HCT116 (cell line): Measurements from ENCODE around the gene PRKN. TPM values are rescaled to one million over a fixed set of nuclear protein-coding genes. Genes with fewer than 3 reads are reported as not detected.

ENCODE experiments used
- ATAC-seq: fragments of 200-7000 bp; cut with Tn5 transposase; 2 replicates; pipeline ENCODE4 v1.9.1; 2020; ENCODE audit warnings: mild to moderate bottlenecking, moderate library complexity
- BruUV-seq: library from RNA; stranded (reverse); fragments of 400-500 nt; replicated peaks from 2 replicates; lab custom pipeline; 2021; lab: Mats Ljungman, UMichigan
- CTCF ChIA-PET: fragments of 300-600 bp; sonication (Branson Sonifier 250); formaldehyde crosslinking; loops from one replicate; lab custom pipeline; 2021; ENCODE audit warnings: antibody characterized with exemption; lab: Charles Lee
- POLR2A ChIA-PET: fragments of 300-600, 350-600 bp; sonication (Branson Sonifier 250); formaldehyde crosslinking; loops from one replicate; lab custom pipeline; 2021; ENCODE audit warnings: antibody characterized with exemption; lab: Charles Lee
- RAD21 ChIA-PET, 2 experiments: fragments of 300-600 bp; sonication (Branson Sonifier 250); formaldehyde crosslinking; loops; one replicate each; lab custom pipeline; 2023; ENCODE audit warnings: low total read pairs in 2 of 2; ENCODE audit not compliant: uncharacterized antibody in 2 of 2, unreplicated experiment in 2 of 2, low non-redundant PET in 1 of 2; lab: Charles Lee
- DNase-seq: peaks from one replicate; pipeline ENCODE4 v3.0.0-alpha.2; 2010; ENCODE audit warnings: low read depth, low spot score
- H2AFZ ChIP-seq: fragments of 200-600 bp; shearing (Covaris generic), sonication (generic); 2 replicates; pipeline ENCODE4 v1.6.1; 2017; ENCODE audit warnings: low read depth, mixed run types, mixed read lengths, antibody characterized with exemption, low read length; ENCODE audit not compliant: poor library complexity, severe bottlenecking
- H3K27ac ChIP-seq: 2 replicates; pipeline ENCODE4 v1.5.1; 2012; ENCODE audit warnings: low read depth, low read length
- H3K27me3 ChIP-seq: fragments of 200-600 bp; sonication (generic); 2 replicates; pipeline ENCODE4 v1.6.1; 2016; ENCODE audit warnings: mixed run types, low read length, mixed read lengths; ENCODE audit not compliant: insufficient read depth
- H3K36me3 ChIP-seq, 2 experiments: fragments of 200-500 bp in 1 of 2; fragments of 200-600 bp in 1 of 2; sonication (Bioruptor generic) in 1 of 2; sonication (generic) in 1 of 2; 2 replicates each; pipeline versions ENCODE4 v1.5.1 to v1.6.1; 2014 to 2016; ENCODE audit warnings: low read length in 2 of 2, inconsistent platforms in 1 of 2, mixed read lengths in 1 of 2, mixed run types in 1 of 2; ENCODE audit not compliant: insufficient read depth in 2 of 2, control insufficient read depth in 1 of 2
- H3K4me1 ChIP-seq, 2 experiments: fragments of 200-600 bp in 1 of 2; sonication (generic) in 1 of 2; 2 replicates each; pipeline versions ENCODE4 v1.5.1 to v1.6.1; 2012 to 2017; ENCODE audit warnings: low read length in 2 of 2, inconsistent platforms in 1 of 2, mild to moderate bottlenecking in 1 of 2, mixed read lengths in 1 of 2, mixed run types in 1 of 2, moderate library complexity in 1 of 2; ENCODE audit not compliant: insufficient read depth in 2 of 2, control insufficient read depth in 1 of 2
- H3K4me2 ChIP-seq: fragments of 200-600 bp; sonication (generic); 2 replicates; pipeline ENCODE4 v1.6.1; 2017; ENCODE audit warnings: mixed run types, low read length, mixed read lengths
- H3K4me3 ChIP-seq, 2 experiments: fragments of 200-600 bp in 1 of 2; sonication (generic) in 1 of 2; replicated peaks in 1 of 2; 2 replicates each; pipeline ENCODE4 v1.5.1; 2011 to 2016; ENCODE audit warnings: low read length in 2 of 2, control low read depth in 1 of 2, low read depth in 1 of 2, mild to moderate bottlenecking in 1 of 2, mixed read lengths in 1 of 2, mixed run types in 1 of 2
- H3K79me2 ChIP-seq: fragments of 200-600 bp; sonication (generic); 2 replicates; pipeline ENCODE4 v1.6.1; 2017; ENCODE audit warnings: mild to moderate bottlenecking, mixed run types, low read length, moderate library complexity, mixed read lengths; ENCODE audit not compliant: insufficient read depth
- H3K9ac ChIP-seq: fragments of 200-600 bp; sonication (generic); 2 replicates; pipeline ENCODE4 v1.6.1; 2016; ENCODE audit warnings: low read length, mixed read lengths
- H3K9me2 ChIP-seq: fragments of 200-600 bp; sonication (generic), shearing (Covaris generic); 2 replicates; pipeline ENCODE4 v1.6.1; 2017; ENCODE audit warnings: mixed run types, mild to moderate bottlenecking, moderate library complexity; ENCODE audit not compliant: insufficient read depth
- H3K9me3 ChIP-seq, 2 experiments: fragments of 200-500 bp in 1 of 2; fragments of 200-600 bp in 1 of 2; sonication (Bioruptor generic) in 1 of 2; sonication (generic) in 1 of 2; 2 replicates each; pipeline ENCODE4 v1.6.1; 2014 to 2017; ENCODE audit warnings: low read length in 2 of 2, mixed read lengths in 2 of 2, inconsistent platforms in 1 of 2, low read depth in 1 of 2, mild to moderate bottlenecking in 1 of 2, mixed run types in 1 of 2, moderate library complexity in 1 of 2; ENCODE audit not compliant: control insufficient read depth in 1 of 2, insufficient read depth in 1 of 2
- H4K20me1 ChIP-seq: fragments of 200-600 bp; sonication (generic), shearing (Covaris generic); 2 replicates; pipeline ENCODE4 v1.6.1; 2017; ENCODE audit warnings: mixed run types, mild to moderate bottlenecking, moderate library complexity; ENCODE audit not compliant: insufficient read depth
- ATF3 ChIP-seq: IDR thresholded peaks from 2 replicates; pipeline ENCODE4 v1.6.1; 2012
- CBX3 ChIP-seq: IDR thresholded peaks from 2 replicates; pipeline ENCODE4 v1.6.1; 2012; ENCODE audit warnings: low read depth
- CEBPB ChIP-seq: IDR thresholded peaks from 2 replicates; pipeline ENCODE4 v1.6.1; 2012; ENCODE audit warnings: low read depth
- EGR1 ChIP-seq: IDR thresholded peaks from 2 replicates; pipeline ENCODE4 v1.6.1; 2012; ENCODE audit warnings: low read depth
- EZH2phosphoT487 ChIP-seq: fragments of 200-600 bp; IDR thresholded peaks from 2 replicates; pipeline ENCODE4 v1.6.1; 2018; ENCODE audit warnings: antibody characterized with exemption, borderline replicate concordance
- FOSL1 ChIP-seq: IDR thresholded peaks from 2 replicates; pipeline ENCODE4 v1.6.1; 2012; ENCODE audit warnings: low read depth
- JUND ChIP-seq: IDR thresholded peaks from 2 replicates; pipeline ENCODE4 v1.6.1; 2012
- POLR2AphosphoS5 ChIP-seq: IDR thresholded peaks from 2 replicates; pipeline ENCODE4 v1.6.1; 2011; ENCODE audit warnings: mild to moderate bottlenecking, low read depth, low read length, moderate library complexity
- SIN3A ChIP-seq: IDR thresholded peaks from 2 replicates; pipeline ENCODE4 v1.6.1; 2012; ENCODE audit warnings: low read depth
- SP1 ChIP-seq: IDR thresholded peaks from 2 replicates; pipeline ENCODE4 v1.6.1; 2012; ENCODE audit warnings: low read depth
- SRF ChIP-seq: IDR thresholded peaks from 2 replicates; pipeline ENCODE4 v1.6.1; 2012; ENCODE audit warnings: low read depth
- YY1 ChIP-seq: IDR thresholded peaks from 2 replicates; pipeline ENCODE4 v1.6.1; 2011; ENCODE audit warnings: low read length, low read depth, moderate library complexity, mild to moderate bottlenecking; ENCODE audit not compliant: insufficient replicate concordance; ENCODE audit errors: extremely low read depth
- ZNF274 ChIP-seq: fragments of 200-500 bp; sonication (Bioruptor generic); IDR thresholded peaks from 2 replicates; pipeline ENCODE4 v1.6.1; 2014; ENCODE audit warnings: mild to moderate bottlenecking, low read depth, low read length, inconsistent platforms
- intact Hi-C: fragments of 100-400 bp; cut with micrococcal nuclease; formaldehyde crosslinking; loops from 2 replicates; pipeline ENCODE4 v1.10.0; 2022
- total RNA-seq: library from RNA; stranded (reverse); gene quantifications from one replicate; pipeline ENCODE4 v1.2.1, GENCODE V29; 2021; ENCODE audit not compliant: unreplicated experiment
- TF ChIP-seq, protein P1 (sequence below): IDR thresholded peaks from 2 replicates; pipeline ENCODE4 v1.6.1; 2012
- TF ChIP-seq, protein P2 (sequence below), 3 experiments: fragments of 200-600 bp in 1 of 3; sonication (generic) in 1 of 3; IDR thresholded peaks in 2 of 3; conservative IDR thresholded peaks in 1 of 3; 2 replicates each; pipeline ENCODE4 v1.5.1; 2012 to 2017; ENCODE audit warnings: low read depth in 2 of 3, low read length in 2 of 3, antibody characterized with exemption in 1 of 3, borderline replicate concordance in 1 of 3, control low read depth in 1 of 3, mild to moderate bottlenecking in 1 of 3, mixed read lengths in 1 of 3, mixed run types in 1 of 3, moderate library complexity in 1 of 3; ENCODE audit not compliant: insufficient read depth in 1 of 3
- TF ChIP-seq, protein P3 (sequence below): IDR thresholded peaks from 2 replicates; pipeline ENCODE4 v1.6.1; 2011; ENCODE audit warnings: mild to moderate bottlenecking, low read length, moderate library complexity; ENCODE audit not compliant: insufficient replicate concordance; ENCODE audit errors: extremely low read depth

Gene PRKN
- total RNA-seq, 1 experiment from 2014 or later: 2.6 TPM

GRCh38 chr6:162488444-162488843 is 239.1 kb downstream of the PRKN start:
- Histone ChIP-seq H3K36me3 (no peaks in the 10 kb centered on the region), H2AFZ (no peak overlapping the region), H3K79me2 (no peaks in the 10 kb centered on the region), H3K9me2 (no peaks in the 10 kb centered on the region), H4K20me1 (no peaks in the 10 kb centered on the region), H3K27me3 (no peaks in the 10 kb centered on the region), H3K9me3 (peaks cover 0 to 4% of the 10 kb centered on the region in 2 experiments; a peak in 1 of 4 replicates), H3K27ac (no peak overlapping the region), H3K4me3 (no peak overlapping the region), H3K4me2 (no peak overlapping the region), H3K4me1 (no peaks in the 10 kb centered on the region), H3K9ac (no peak overlapping the region)
- intact Hi-C loops: no loop called here
- no peak for ATAC-seq
- ChIA-PET RAD21 (no interaction called here), CTCF (no interaction called here), POLR2A (no interaction called here)
- BruUV-seq: no TSS peak
- no peak for TF ChIP-seq CBX3
- TF ChIP-seq, protein P1, sequence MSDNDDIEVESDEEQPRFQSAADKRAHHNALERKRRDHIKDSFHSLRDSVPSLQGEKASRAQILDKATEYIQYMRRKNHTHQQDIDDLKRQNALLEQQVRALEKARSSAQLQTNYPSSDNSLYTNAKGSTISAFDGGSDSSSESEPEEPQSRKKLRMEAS: no peak
- no peak for TF ChIP-seq JUND
- no peak for TF ChIP-seq CEBPB
- no peak for TF ChIP-seq EGR1
- no peak for TF ChIP-seq SP1
- no peak for TF ChIP-seq ATF3
- TF ChIP-seq POLR2AphosphoS5: no peak
- no peak for TF ChIP-seq EZH2phosphoT487
- TF ChIP-seq, protein P2, sequence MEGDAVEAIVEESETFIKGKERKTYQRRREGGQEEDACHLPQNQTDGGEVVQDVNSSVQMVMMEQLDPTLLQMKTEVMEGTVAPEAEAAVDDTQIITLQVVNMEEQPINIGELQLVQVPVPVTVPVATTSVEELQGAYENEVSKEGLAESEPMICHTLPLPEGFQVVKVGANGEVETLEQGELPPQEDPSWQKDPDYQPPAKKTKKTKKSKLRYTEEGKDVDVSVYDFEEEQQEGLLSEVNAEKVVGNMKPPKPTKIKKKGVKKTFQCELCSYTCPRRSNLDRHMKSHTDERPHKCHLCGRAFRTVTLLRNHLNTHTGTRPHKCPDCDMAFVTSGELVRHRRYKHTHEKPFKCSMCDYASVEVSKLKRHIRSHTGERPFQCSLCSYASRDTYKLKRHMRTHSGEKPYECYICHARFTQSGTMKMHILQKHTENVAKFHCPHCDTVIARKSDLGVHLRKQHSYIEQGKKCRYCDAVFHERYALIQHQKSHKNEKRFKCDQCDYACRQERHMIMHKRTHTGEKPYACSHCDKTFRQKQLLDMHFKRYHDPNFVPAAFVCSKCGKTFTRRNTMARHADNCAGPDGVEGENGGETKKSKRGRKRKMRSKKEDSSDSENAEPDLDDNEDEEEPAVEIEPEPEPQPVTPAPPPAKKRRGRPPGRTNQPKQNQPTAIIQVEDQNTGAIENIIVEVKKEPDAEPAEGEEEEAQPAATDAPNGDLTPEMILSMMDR (IDR thresholded peaks at IDR 0.05 in 2 of 3, conservative IDR thresholded peaks at IDR 0.05 in 1 of 3; ENCODE audit: borderline replicate concordance in 1 of 3, insufficient read depth in 1 of 3, low read depth in 2 of 3, low read length in 2 of 3): no peak
- TF ChIP-seq YY1: no peak
- no peak for TF ChIP-seq FOSL1
- TF ChIP-seq SRF: no peak
- TF ChIP-seq, protein P3, sequence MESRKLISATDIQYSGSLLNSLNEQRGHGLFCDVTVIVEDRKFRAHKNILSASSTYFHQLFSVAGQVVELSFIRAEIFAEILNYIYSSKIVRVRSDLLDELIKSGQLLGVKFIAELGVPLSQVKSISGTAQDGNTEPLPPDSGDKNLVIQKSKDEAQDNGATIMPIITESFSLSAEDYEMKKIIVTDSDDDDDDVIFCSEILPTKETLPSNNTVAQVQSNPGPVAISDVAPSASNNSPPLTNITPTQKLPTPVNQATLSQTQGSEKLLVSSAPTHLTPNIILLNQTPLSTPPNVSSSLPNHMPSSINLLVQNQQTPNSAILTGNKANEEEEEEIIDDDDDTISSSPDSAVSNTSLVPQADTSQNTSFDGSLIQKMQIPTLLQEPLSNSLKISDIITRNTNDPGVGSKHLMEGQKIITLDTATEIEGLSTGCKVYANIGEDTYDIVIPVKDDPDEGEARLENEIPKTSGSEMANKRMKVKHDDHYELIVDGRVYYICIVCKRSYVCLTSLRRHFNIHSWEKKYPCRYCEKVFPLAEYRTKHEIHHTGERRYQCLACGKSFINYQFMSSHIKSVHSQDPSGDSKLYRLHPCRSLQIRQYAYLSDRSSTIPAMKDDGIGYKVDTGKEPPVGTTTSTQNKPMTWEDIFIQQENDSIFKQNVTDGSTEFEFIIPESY: no peak
- TF ChIP-seq SIN3A: no peak
- TF ChIP-seq ZNF274: no peak
- DNase-seq: no peak
